Right lobe of liver (tissue), 6 donors: ENCODE measurements around the gene GRAMD1C. TPM values are rescaled to one million over a fixed set of nuclear protein-coding genes. Genes with fewer than 3 reads are reported as not detected.
A peak's percentile ranks its signal among the peaks of the same experiment; 100 is the strongest.

Experiments
- ATAC-seq, 4 donors: fragments of 200-7000 bp; cut with Tn5 transposase; one replicate each; pipeline ENCODE4 v1.9.1; 2020; ENCODE audit warnings: mild to moderate bottlenecking in 4 of 4, moderate library complexity in 4 of 4
- DNase-seq, 3 donors: peaks; one replicate each; pipeline ENCODE4 v3.0.0-alpha.2; 2020
- H3K27ac ChIP-seq, 3 donors: fragments of 200-600 bp; one replicate each; pipeline ENCODE4 v1.8.0; 2022
- H3K27me3 ChIP-seq, 2 donors: fragments of 200-600 bp; one replicate each; pipeline ENCODE4 v1.8.0; 2022
- H3K36me3 ChIP-seq, 4 donors: fragments of 200-600 bp; sonication (generic) in 1 of 4; one replicate each; pipeline versions ENCODE4 v1.5.1 to v1.8.0; 2017 to 2022; ENCODE audit warnings: control low read depth in 1 of 4
- H3K4me1 ChIP-seq, 4 donors: fragments of 200-600 bp; sonication (generic) in 1 of 4; one replicate each; pipeline versions ENCODE4 v1.5.1 to v1.8.0; 2017 to 2022; ENCODE audit warnings: control low read depth in 1 of 4
- H3K4me3 ChIP-seq, 3 donors: fragments of 200-600 bp; one replicate each; pipeline ENCODE4 v1.8.0; 2022
- H3K9me3 ChIP-seq, 4 donors: fragments of 200-600 bp; sonication (generic) in 1 of 4; one replicate each; pipeline versions ENCODE4 v1.5.1 to v1.8.0; 2017 to 2022; ENCODE audit warnings: control low read depth in 1 of 4
- CTCF ChIP-seq, 4 donors: fragments of 200-600 bp in 3 of 4; fragments of 450-650 bp in 1 of 4; IDR thresholded peaks; one replicate each; pipeline versions ENCODE4 v1.5.1 to v1.8.0; 2016 to 2022; ENCODE audit warnings: antibody characterized with exemption in 4 of 4, mild to moderate bottlenecking in 2 of 4
- POLR2A ChIP-seq: fragments of 450-650 bp; IDR thresholded peaks from one replicate; pipeline ENCODE4 v1.6.1; 2017; ENCODE audit warnings: antibody characterized with exemption, mild to moderate bottlenecking
- WGBS: methylation state at CpG from one replicate; pipeline ENCODE4 v1.1.6; 2018; ENCODE audit warnings: low coverage, low lambda C conversion rate; ENCODE audit not compliant: insufficient coverage; ENCODE audit errors: missing lambda C conversion rate; 5-methylcytosine and 5-hydroxymethylcytosine counted together
- intact Hi-C, 2 donors: fragments of 100-400 bp; cut with DNase I; formaldehyde crosslinking; loops; one replicate each; pipeline versions ENCODE4 v1.11.2 to v1.14.1; 2022
- total RNA-seq, 6 experiments: library from RNA; depleted of rRNA in 2 of 6; stranded (reverse); fragments of >200 nt in 2 of 6; fragmentation: NEBNext Ultra II Directional in 3 of 6; extraction: Animal tissue kit (Norgen Biotek cat#: 25700) in 3 of 6; gene quantifications; one replicate each; pipeline versions ENCODE4 v1.1.0 to v1.2.4, GENCODE V29; 2016 to 2023
- donor health status: DM: no; HTN: yes; CAD: no.
- donor health status: DM: no; HTN: no; CAD: no.
- donor health status: DM: no; HTN: no; CAD: no.
- donor health status: DM: no; HTN: yes; CAD: no.
- donor health status: DM: no; HTN: yes; CAD: no.

The GRAMD1C gene
- total RNA-seq, 6 experiments from 2014 or later, result 7.6 to 16.9 (median 11.1) TPM

DNA sequence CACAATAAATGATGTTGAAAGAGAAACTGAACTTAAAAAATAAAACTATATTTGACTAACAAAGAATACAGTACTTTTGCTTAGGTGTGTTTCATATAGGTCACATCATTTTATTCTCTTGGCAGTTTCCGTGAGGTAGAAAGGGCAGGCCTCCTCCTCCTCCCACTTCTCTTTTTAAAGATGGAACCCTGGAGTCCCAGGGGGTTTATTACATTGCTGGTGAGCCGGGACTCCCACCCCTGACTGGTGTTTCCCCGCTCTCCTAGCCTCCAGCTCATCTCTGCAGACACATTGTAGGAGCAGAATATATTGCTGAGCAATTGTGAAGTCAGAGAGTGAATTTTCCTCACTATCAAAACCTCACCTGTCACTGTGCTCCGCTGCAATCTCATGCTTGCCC is 139.2 kb downstream of the GRAMD1C start:
- Histone ChIP-seq H3K9me3 (peaks cover 0 to 9% (median under 1%) of the 10 kb centered on the region in 4 donors), H3K4me1 (no peaks in the 10 kb centered on the region), H3K36me3 (peaks cover 0 to 8% (median 2%) of the 10 kb centered on the region in 4 donors), H3K27ac (no peak overlapping the region), H3K27me3 (no peaks in the 10 kb centered on the region), H3K4me3 (no peak overlapping the region)
- intact Hi-C loops, result no loop called here
- ATAC-seq (no peak), DNase-seq (no peak)
- TF ChIP-seq POLR2A (no peak), CTCF (IDR thresholded peaks at IDR 0.05) (no peak)
- WGBS, result 89% methylated on average over 4 of the region's 4 CpGs

DNA sequence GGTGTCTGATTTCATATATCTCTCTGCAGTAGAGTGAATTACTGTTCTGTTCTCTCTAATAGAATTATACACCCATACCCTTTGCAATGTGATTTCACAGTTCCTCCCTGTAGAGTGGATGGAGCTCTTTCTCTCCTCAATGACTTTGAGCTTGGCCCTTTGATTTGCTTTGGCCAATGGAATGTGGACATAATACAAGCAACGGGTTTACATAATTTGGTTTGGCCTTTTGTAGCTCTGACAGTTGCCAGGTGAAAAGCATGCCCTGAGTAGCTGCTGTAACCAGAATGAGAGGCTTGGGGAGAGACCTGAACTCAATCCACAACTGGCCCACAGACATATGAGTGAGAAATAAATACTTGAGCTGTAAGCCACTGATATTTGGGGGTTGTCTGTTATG is 141.3 kb downstream of the GRAMD1C start:
- H3K4me3 ChIP-seq, result no peak overlapping the region
- H3K27ac ChIP-seq, result no peak overlapping the region
- TF ChIP-seq POLR2A (no peak), CTCF (IDR thresholded peaks at IDR 0.05) (no peak)
- H3K4me1 ChIP-seq, result no peaks in the 10 kb centered on the region
- DNase-seq, result peak in 1 of 3 donors; percentile 49
- peak in 3 of 4 donors; percentile 58 to 96 (median 60) for ATAC-seq
- peaks cover 0 to 8% (median 2%) of the 10 kb centered on the region in 4 donors for H3K36me3 ChIP-seq
- H3K9me3 ChIP-seq, result no peaks in the 10 kb centered on the region
- no peaks in the 10 kb centered on the region for H3K27me3 ChIP-seq
- 62% methylated on average over 1 of the region's 1 CpG for WGBS
- intact Hi-C loops, result no loop called here

DNA sequence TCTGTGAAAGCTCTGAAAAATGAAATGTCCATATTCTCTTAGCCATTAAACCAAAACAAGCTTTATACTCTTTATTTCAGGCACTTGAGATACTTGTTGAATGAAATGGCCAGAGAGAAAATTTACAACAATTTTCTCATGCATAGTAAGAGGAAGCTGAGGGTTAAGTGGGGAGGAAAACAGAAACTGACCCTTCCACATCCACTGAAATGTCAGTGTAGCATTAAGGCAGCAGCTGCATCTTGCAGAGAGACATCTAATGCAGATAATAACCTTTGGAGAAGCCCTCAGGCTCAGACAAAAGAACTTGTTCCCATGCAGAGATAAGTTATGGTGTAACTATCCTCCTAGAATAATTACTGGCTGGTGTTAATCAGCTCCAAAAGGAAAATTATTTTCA is 143.2 kb downstream of the GRAMD1C start:
- TF ChIP-seq CTCF (IDR thresholded peaks at IDR 0.05), result no peak
- TF ChIP-seq POLR2A, result no peak
- H3K27me3 ChIP-seq, result no peaks in the 10 kb centered on the region
- intact Hi-C loops, result no loop called here
- DNase-seq, result no peak
- no peaks in the 10 kb centered on the region for H3K4me1 ChIP-seq
- H3K36me3 ChIP-seq, result peaks cover 0 to 8% (median 2%) of the 10 kb centered on the region in 4 donors
- ATAC-seq, result no peak
- no peak overlapping the region for H3K27ac ChIP-seq
- no peaks in the 10 kb centered on the region for H3K9me3 ChIP-seq
- no peak overlapping the region for H3K4me3 ChIP-seq

DNA sequence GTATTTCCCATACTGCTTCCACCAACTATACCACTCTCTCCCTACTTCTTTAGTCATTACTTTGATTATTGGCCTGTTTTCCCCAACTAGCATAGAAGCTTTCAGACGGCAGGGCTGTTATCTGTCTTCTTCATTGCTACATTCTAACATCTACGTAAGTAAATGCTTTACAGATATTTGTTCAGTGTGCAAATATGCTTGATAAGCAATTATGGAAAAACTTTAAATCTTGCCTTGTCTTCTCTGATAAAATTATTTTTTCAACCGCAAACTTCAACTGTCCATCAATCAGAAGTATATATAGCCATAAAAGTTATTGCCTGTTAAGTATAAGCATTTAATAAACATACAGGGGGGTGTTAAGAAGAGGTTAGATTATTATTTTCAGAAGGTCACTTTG is 145.0 kb downstream of the GRAMD1C start:
- DNase-seq (no peak), ATAC-seq (no peak)
- H3K27ac ChIP-seq, result no peak overlapping the region
- no peak overlapping the region for H3K4me3 ChIP-seq
- WGBS, result 89% methylated on average over 3 of the region's 3 CpGs
- no peaks in the 10 kb centered on the region for H3K4me1 ChIP-seq
- H3K36me3 ChIP-seq, result peaks cover 0 to 4% (median under 1%) of the 10 kb centered on the region in 4 donors
- H3K9me3 ChIP-seq, result no peaks in the 10 kb centered on the region
- intact Hi-C loops, result no loop called here
- no peaks in the 10 kb centered on the region for H3K27me3 ChIP-seq
- TF ChIP-seq CTCF (IDR thresholded peaks at IDR 0.05), result no peak
- no peak for TF ChIP-seq POLR2A

- TF ChIP-seq CTCF (IDR thresholded peaks at IDR 0.05) (no peak), POLR2A (no peak)
Observed at GRCh38 chr3:113985541-113985940, 147.0 kb downstream of the GRAMD1C start.

More at GRCh38 chr3:113985541-113985940, 147.0 kb downstream of the GRAMD1C start:
- no peak for DNase-seq
- 69% methylated on average over 3 of the region's 4 CpGs for WGBS
- H3K36me3 ChIP-seq, result peaks cover 0 to 4% (median 0%) of the 10 kb centered on the region in 4 donors
- H3K27me3 ChIP-seq, result no peaks in the 10 kb centered on the region
- intact Hi-C loops, result no loop called here
- H3K27ac ChIP-seq, result no peak overlapping the region
- ATAC-seq, result no peak
- no peak overlapping the region for H3K4me3 ChIP-seq
- H3K4me1 ChIP-seq, result no peaks in the 10 kb centered on the region
- no peaks in the 10 kb centered on the region for H3K9me3 ChIP-seq
